Stimulated activated naive CD4-positive, alpha-beta T cell (primary cell): ENCODE data around the gene PAFAH2.

Experiments
- DNase-seq, 6 experiments: peaks; one replicate each; lab custom pipeline; 2025; lab: John Stamatoyannopoulos, UW

PAFAH2 gene

GRCh38 chr1:25997828-25998761 is at the start of gene PAFAH2:
Gene PAFAH2, minus strand, starts transcription at chr1:25998063. Its CDS starts 7,247 bp downstream, at chr1:25990816.
- peak; percentile 89 to 98 (median 97) for DNase-seq

GRCh38 chr1:26047278-26047874 is 49.5 kb upstream of the PAFAH2 start:
- DNase-seq, result no peak

- no peak for DNase-seq
Observed at GRCh38 chr1:26046246-26047095, 48.6 kb upstream of the PAFAH2 start.

GRCh38 chr1:26045722-26046245 is 47.9 kb upstream of the PAFAH2 start, which contains the start of gene SLC30A2:
Gene SLC30A2, minus strand, starts transcription at chr1:26046118. Its CDS starts 222 bp downstream, at chr1:26045896.
- no peak for DNase-seq

GRCh38 chr1:26044971-26045721 is 47.3 kb upstream of the PAFAH2 start:
- no peak for DNase-seq

- no peak for DNase-seq
Observed at GRCh38 chr1:26044414-26044813, 46.6 kb upstream of the PAFAH2 start.

- no peak for DNase-seq
Observed at GRCh38 chr1:26043765-26044164, 45.9 kb upstream of the PAFAH2 start.

- no peak for DNase-seq
Observed at GRCh38 chr1:26041978-26042377, 44.1 kb upstream of the PAFAH2 start.

- DNase-seq, result no peak
Observed at GRCh38 chr1:26041401-26041800, 43.5 kb upstream of the PAFAH2 start.

GRCh38 chr1:26038904-26039303 is 41.0 kb upstream of the PAFAH2 start:
- DNase-seq, result no peak

- no peak for DNase-seq
Observed at GRCh38 chr1:26038477-26038876, 40.6 kb upstream of the PAFAH2 start.

- no peak for DNase-seq
Observed at GRCh38 chr1:26037904-26038303, 40.0 kb upstream of the PAFAH2 start.

- no peak for DNase-seq
Observed at GRCh38 chr1:26036756-26037281, 39.0 kb upstream of the PAFAH2 start.

GRCh38 chr1:26035959-26036755 is 38.3 kb upstream of the PAFAH2 start:
- peak; percentile 30 to 88 (median 69) for DNase-seq

GRCh38 chr1:26035203-26035958 is 37.5 kb upstream of the PAFAH2 start:
- DNase-seq, result peak; percentile 81 to 93 (median 90)

GRCh38 chr1:26034504-26035202 is 36.8 kb upstream of the PAFAH2 start:
- peak in 3 of 6 experiments; percentile 24 to 46 (median 30) for DNase-seq

- no peak for DNase-seq
Observed at GRCh38 chr1:26032656-26033357, 34.9 kb upstream of the PAFAH2 start.

- no peak for DNase-seq
Observed at GRCh38 chr1:26031611-26032220, 33.9 kb upstream of the PAFAH2 start.
